Choroid plexus epithelial cell (primary cell): Measurements from ENCODE around the gene PTCHD1.

ENCODE experiments used
- DNase-seq: peaks from one replicate; pipeline ENCODE4 v3.0.0-alpha.2; 2010; ENCODE audit warnings: low read depth
- H3K4me3 ChIP-seq: 2 replicates; pipeline ENCODE4 v1.5.1; 2011; ENCODE audit warnings: low read depth, mild to moderate bottlenecking, control low read depth, low read length, moderate library complexity
- CTCF ChIP-seq: conservative IDR thresholded peaks from 2 replicates; pipeline ENCODE4 v1.5.1; 2011; ENCODE audit warnings: low read depth, mild to moderate bottlenecking, control low read depth, inconsistent platforms, low read length, moderate library complexity

PTCHD1 gene

DNA sequence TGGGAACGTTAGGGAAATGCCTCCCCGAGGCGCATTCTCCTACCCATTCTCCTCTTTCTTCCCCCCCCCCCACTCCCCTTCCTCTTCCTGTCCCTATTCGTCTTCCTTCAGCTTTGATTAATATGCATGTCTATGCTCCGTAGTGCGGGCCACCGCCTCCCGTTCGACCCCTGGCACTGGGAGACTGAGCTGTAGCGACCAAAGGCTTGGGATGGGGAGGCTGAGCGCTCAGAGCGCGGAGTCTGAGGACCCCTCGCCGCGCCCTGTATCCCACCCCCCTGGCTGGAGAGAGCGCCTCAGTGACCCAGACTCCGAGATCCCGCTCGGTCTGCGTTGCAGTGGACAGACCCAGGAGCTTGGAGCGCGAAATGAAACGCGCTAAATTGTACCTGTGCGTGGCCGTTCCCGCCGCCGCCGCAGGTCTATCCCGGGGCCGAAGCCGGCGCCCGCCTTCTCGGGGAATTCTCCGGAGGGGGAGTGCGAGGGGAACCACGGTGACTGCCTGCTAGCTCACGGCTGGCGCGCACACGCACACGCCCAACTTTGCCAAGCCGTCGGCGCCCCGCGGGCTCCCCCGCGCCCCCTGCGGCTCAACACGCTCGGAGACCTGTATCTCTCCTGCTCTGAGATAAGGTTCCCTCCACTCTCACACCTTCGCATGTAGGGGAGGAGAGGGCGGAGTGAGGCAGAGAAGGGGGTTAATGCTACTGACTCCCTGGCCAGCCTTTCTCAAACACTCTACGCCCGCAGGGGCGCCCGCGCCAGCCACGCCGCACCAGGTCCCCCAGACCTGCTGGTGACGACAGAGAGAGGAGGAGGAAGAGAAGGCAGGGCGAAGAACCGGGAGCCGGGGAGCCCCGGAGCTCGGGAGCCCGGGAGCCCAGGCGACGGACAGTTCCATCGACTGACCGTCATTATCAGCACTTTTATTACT is 1.5 kb upstream of the PTCHD1 start:
- DNase-seq = no peak

DNA sequence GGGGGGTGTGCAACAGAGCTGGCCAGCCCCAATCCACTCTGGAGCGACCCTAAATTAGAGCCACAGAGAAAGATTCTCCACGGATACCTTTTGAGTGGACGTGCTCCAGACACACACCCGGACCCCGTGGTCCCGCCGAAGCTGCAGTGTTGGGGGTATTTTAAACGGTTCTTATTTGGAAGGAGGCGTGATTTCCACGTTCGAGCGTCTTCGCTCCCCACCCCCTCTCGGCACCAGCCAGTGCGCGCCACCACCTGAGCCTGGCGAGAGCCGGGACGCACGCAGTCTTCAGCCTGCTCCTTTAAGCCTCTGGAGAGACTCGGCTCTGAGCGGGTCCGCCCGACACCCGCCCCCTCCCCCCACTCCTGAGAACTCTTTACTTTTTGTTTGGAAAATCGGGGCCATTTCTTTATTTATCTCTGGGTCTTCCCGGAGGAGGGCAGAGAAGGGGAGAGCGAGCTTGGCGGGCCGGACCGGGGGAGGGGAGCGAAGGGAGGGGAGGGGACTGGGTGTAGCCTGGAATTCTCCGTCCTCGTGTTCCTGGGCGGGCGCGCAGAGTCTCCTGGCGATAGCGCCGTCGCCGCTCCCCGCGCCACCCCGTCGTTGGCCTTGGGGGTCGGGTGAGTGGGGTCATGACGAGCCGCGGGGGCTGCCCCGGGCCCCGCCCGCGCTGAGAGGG is 668 bp upstream of the PTCHD1 start:
- TF ChIP-seq CTCF = no peak
- no peak for DNase-seq

More for the DNA sequence above, 1.5 kb upstream of the PTCHD1 start:
- no peak for TF ChIP-seq CTCF
- H3K4me3 ChIP-seq = no peak overlapping the region

GRCh38 chrX:23334521-23334847 is 165 bp upstream of the PTCHD1 start:
- H3K4me3 ChIP-seq = no peak overlapping the region
- DNase-seq = no peak
- no peak for TF ChIP-seq CTCF

More for the DNA sequence above, 668 bp upstream of the PTCHD1 start:
- peak overlapping the region; percentile 3 for H3K4me3 ChIP-seq

- TF ChIP-seq CTCF = no peak
- no peak for DNase-seq
- no peak overlapping the region for H3K4me3 ChIP-seq
Measured at GRCh38 chrX:23338334-23338733, 3.7 kb downstream of the PTCHD1 start.

DNA sequence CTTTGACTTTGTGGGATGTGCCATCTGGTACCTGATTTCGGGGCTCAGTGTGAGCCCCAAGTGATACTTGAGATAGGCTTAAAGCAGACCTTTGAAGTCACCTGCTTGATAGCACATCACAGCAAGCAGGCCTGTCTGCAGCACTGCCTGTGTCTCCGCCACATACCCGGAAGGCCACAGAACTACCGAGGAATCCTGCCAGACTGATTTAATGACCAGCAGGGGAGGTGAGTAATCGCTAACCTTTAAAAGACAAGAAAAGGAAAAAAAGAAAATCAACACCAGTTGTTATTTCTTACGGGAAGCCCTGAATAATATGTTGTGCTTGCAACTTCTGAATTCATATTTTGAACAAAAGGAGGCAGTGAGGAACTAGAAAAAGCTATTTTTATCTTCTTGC is 6.8 kb downstream of the PTCHD1 start:
- no peak overlapping the region for H3K4me3 ChIP-seq
- peak; percentile 10 for TF ChIP-seq CTCF
- DNase-seq = peak; percentile 26

- H3K4me3 ChIP-seq = no peak overlapping the region
- peak; percentile 19 for DNase-seq
- no peak for TF ChIP-seq CTCF
Measured at GRCh38 chrX:23344238-23344903, 9.7 kb downstream of the PTCHD1 start.
